IMR-90 (cell line): ENCODE results near the gene BRD3.

ENCODE experiments used
- CEBPB ChIP-seq: IDR thresholded peaks from 2 replicates; pipeline ENCODE4 v1.6.1; 2012; ENCODE audit warnings: low read depth, low read length, improper control_type of control experiment
- MAZ ChIP-seq: IDR thresholded peaks from 2 replicates; pipeline ENCODE4 v1.6.1; 2012; ENCODE audit warnings: low read depth, mild to moderate bottlenecking, low read length, improper control_type of control experiment, moderate library complexity, borderline replicate concordance
- MXI1 ChIP-seq: IDR thresholded peaks from 2 replicates; pipeline ENCODE4 v1.6.1; 2012; ENCODE audit warnings: low read depth, mild to moderate bottlenecking, low read length, moderate library complexity, borderline replicate concordance
- POLR2A ChIP-seq: IDR thresholded peaks from 2 replicates; pipeline ENCODE4 v1.6.1; 2012; ENCODE audit warnings: mild to moderate bottlenecking, low read depth, low read length
- RAD21 ChIP-seq: IDR thresholded peaks from 2 replicates; pipeline ENCODE4 v1.6.1; 2012; ENCODE audit warnings: low read length, improper control_type of control experiment
- RFX5 ChIP-seq: IDR thresholded peaks from 2 replicates; pipeline ENCODE4 v1.8.0; 2012; ENCODE audit warnings: low read depth, mild to moderate bottlenecking, low read length, moderate library complexity
- TF ChIP-seq, protein P1 (sequence below): conservative IDR thresholded peaks from 2 replicates; pipeline ENCODE4 v1.5.1; 2012; ENCODE audit warnings: mild to moderate bottlenecking, low read depth, low read length, improper control_type of control experiment

DNA sequence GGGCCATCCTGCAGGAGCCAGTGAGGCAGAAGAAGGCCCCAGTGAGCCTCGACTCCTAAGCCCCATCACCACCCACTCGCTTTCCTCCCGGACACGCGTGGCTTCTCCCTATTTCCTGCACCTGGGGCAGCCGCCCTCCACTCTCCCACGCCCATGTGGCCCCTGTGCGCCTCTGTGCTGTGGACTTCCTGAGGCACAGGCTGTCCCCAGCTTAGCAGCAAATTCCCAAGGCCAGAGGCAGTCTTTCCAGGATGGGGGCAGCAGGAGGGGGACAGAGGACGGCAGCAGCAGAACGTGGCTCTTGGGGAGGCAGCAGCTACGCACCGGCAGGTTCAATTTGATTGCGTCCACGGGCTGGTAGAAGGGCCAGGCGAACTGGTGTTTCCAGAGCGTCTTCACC, 14.9 kb downstream of the BRD3 start:
- TF ChIP-seq, protein P1, sequence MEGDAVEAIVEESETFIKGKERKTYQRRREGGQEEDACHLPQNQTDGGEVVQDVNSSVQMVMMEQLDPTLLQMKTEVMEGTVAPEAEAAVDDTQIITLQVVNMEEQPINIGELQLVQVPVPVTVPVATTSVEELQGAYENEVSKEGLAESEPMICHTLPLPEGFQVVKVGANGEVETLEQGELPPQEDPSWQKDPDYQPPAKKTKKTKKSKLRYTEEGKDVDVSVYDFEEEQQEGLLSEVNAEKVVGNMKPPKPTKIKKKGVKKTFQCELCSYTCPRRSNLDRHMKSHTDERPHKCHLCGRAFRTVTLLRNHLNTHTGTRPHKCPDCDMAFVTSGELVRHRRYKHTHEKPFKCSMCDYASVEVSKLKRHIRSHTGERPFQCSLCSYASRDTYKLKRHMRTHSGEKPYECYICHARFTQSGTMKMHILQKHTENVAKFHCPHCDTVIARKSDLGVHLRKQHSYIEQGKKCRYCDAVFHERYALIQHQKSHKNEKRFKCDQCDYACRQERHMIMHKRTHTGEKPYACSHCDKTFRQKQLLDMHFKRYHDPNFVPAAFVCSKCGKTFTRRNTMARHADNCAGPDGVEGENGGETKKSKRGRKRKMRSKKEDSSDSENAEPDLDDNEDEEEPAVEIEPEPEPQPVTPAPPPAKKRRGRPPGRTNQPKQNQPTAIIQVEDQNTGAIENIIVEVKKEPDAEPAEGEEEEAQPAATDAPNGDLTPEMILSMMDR = no peak
- TF ChIP-seq MAZ (no peak), MXI1 (no peak), POLR2A (no peak), RFX5 (no peak), RAD21 (no peak), CEBPB (no peak)
